ENCODE data around the gene GUCY1B1.

Gene GUCY1B1

GRCh38 chr4:155759372-155760252 is 791 bp downstream of the GUCY1B1 start:
- DNase-seq (ENCODE audit: low read depth), result no peak
- peak overlapping the region; percentile 56 for H3K4me3 ChIP-seq (ENCODE audit: low read length)
- TF ChIP-seq CTCF (conservative IDR thresholded peaks at IDR 0.05; ENCODE audit: low read depth, low read length), result no peak

DNA sequence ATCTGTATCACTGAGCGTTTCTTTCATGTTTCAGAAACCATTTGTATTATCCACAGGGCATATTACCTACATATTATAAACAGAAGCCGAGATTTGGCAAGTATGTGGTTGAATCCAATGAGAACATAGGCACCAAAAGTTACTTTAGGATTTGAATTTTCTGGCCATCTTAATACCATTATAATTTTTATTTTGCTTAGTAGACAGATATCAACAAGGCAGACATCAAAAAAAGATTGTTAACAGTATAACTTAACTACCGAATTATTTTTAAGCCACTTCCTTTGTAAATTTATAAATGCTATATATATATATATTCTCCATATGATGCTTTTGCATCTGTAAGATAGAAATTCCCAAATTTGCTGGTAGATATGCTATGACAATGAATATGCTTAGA is 2.2 kb downstream of the GUCY1B1 start:
- no peak overlapping the region for H3K4me3 ChIP-seq (ENCODE audit: low read length)
- no peak for TF ChIP-seq CTCF (conservative IDR thresholded peaks at IDR 0.05; ENCODE audit: low read depth, low read length)
- no peak for DNase-seq (ENCODE audit: low read depth)

GRCh38 chr4:155761916-155762315 is 3.1 kb downstream of the GUCY1B1 start:
- TF ChIP-seq CTCF (conservative IDR thresholded peaks at IDR 0.05; ENCODE audit: low read depth, low read length), result no peak
- no peak overlapping the region for H3K4me3 ChIP-seq (ENCODE audit: low read length)
- no peak for DNase-seq (ENCODE audit: low read depth)

GRCh38 chr4:155762334-155762733 is 3.5 kb downstream of the GUCY1B1 start:
- no peak for TF ChIP-seq CTCF (conservative IDR thresholded peaks at IDR 0.05; ENCODE audit: low read depth, low read length)
- no peak for DNase-seq (ENCODE audit: low read depth)
- no peak overlapping the region for H3K4me3 ChIP-seq (ENCODE audit: low read length)

DNA sequence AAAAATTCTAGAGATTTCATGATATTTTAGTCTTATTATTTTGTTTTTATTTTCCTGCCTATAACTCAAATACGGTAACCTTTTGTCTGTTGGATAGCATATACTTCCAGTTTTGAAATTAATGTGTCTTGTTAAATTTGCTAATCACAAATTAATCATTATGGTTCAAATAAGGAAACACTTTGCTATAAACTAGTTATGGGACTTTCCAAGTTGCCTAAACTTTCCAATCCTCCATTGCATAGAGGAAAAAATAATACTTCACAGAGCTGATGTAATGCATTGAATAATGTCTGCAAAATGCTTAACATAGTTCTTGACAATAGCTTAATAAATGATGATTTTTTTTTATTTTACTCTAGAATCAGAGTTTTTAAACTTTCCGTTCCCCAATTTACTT is 4.7 kb downstream of the GUCY1B1 start:
- no peak for DNase-seq (ENCODE audit: low read depth)
- H3K4me3 ChIP-seq (ENCODE audit: low read length), result no peak overlapping the region
- TF ChIP-seq CTCF (conservative IDR thresholded peaks at IDR 0.05; ENCODE audit: low read depth, low read length), result no peak

DNA sequence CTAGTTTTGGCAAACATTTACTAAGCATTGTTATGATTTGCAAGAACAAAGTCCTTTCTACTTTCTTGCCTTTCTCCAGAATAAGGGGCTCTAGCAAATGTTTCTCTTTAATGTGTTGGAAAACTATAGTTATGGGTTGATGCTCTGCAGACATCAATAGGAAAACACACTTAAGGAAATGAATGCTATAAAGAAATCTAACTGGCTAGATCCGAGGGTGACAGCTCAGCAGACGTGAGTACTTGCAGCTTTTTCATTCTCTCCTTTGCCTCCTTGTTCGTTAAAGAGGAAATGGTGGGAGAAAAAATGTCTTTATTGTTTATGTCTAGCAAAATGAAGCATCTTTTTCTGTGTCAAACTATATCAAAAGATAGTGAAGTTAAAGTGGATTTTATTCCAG is 6.3 kb downstream of the GUCY1B1 start:
- H3K4me3 ChIP-seq (ENCODE audit: low read length), result no peak overlapping the region
- no peak for DNase-seq (ENCODE audit: low read depth)
- no peak for TF ChIP-seq CTCF (conservative IDR thresholded peaks at IDR 0.05; ENCODE audit: low read depth, low read length)

DNA sequence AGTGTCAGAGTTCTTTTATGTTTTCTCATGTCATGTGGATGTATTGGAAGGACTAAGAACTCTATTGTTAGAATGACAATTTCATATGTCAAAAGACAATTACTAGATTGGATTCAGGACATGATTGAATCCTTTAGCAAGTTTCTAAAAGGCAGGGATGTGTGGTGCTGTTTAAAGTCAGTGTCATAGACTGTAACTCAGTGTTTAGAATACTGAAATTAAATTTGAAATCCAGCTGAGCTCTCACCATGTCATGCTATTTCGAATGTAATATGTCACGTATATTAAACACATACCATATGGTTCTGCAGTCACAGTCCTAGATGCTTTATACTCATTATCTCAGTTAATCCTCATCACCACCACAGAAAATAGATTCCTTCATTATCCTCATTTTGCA is 7.8 kb downstream of the GUCY1B1 start:
- no peak overlapping the region for H3K4me3 ChIP-seq (ENCODE audit: low read length)
- no peak for DNase-seq (ENCODE audit: low read depth)
- no peak for TF ChIP-seq CTCF (conservative IDR thresholded peaks at IDR 0.05; ENCODE audit: low read depth, low read length)

All from retinal pigment epithelial cell (primary cell).